SU-DHL-6 (cell line): ENCODE data around the gene HPS5.

Source experiments
- H2AFZ ChIP-seq: fragments of 200-600 bp; sonication (generic); 2 replicates; pipeline ENCODE4 v1.6.1; 2014; ENCODE audit warnings: low read depth, mild to moderate bottlenecking, moderate library complexity, mixed read lengths, antibody characterized with exemption, low read length; ENCODE audit not compliant: severe bottlenecking
- H3F3A ChIP-seq: fragments of 200-600 bp; shearing (Covaris generic); 2 replicates; pipeline ENCODE4 v1.6.0; 2016; ENCODE audit warnings: antibody characterized with exemption, mild to moderate bottlenecking; ENCODE audit not compliant: insufficient read depth
- H3K27ac ChIP-seq: fragments of 200-600 bp; sonication (generic); 2 replicates; pipeline ENCODE4 v1.5.1; 2016; ENCODE audit warnings: low read depth, mild to moderate bottlenecking, low read length, moderate library complexity, mixed read lengths
- H3K27me3 ChIP-seq: fragments of 200-600 bp; sonication (generic), shearing (Covaris generic); 2 replicates; pipeline ENCODE4 v1.6.0; 2014; ENCODE audit warnings: mild to moderate bottlenecking, low read length
- H3K36me3 ChIP-seq: fragments of 200-600 bp; sonication (generic); 2 replicates; pipeline ENCODE4 v1.6.1; 2014; ENCODE audit warnings: mild to moderate bottlenecking, low read length, mixed read lengths
- H3K4me2 ChIP-seq: fragments of 300-600, 200-600 bp; shearing (Covaris generic), sonication (generic); 2 replicates; pipeline ENCODE4 v1.6.0; 2014; ENCODE audit warnings: low read length, low read depth, mild to moderate bottlenecking; ENCODE audit not compliant: poor library complexity, severe bottlenecking
- H3K4me3 ChIP-seq: fragments of 200-600 bp; sonication (generic); 2 replicates; pipeline ENCODE4 v1.5.1; 2014; ENCODE audit warnings: antibody characterized with exemption, low read length, mild to moderate bottlenecking, mixed read lengths; ENCODE audit not compliant: insufficient read depth, poor library complexity, severe bottlenecking
- H3K79me2 ChIP-seq: fragments of 200-600 bp; sonication (generic); 2 replicates; pipeline ENCODE4 v1.6.1; 2014; ENCODE audit warnings: mild to moderate bottlenecking, low read length, moderate library complexity; ENCODE audit not compliant: insufficient read depth
- H3K9ac ChIP-seq: fragments of 200-600 bp; sonication (generic); 2 replicates; pipeline ENCODE4 v1.7.0; 2014; ENCODE audit warnings: mild to moderate bottlenecking, low read length
- H3K9me2 ChIP-seq: fragments of 200-600 bp; sonication (generic); replicated peaks from 2 replicates; pipeline ENCODE4 v1.6.1; 2014; ENCODE audit warnings: low read length; ENCODE audit not compliant: insufficient read depth
- H3K9me3 ChIP-seq: fragments of 200-600 bp; sonication (generic); 2 replicates; pipeline ENCODE4 v1.6.1; 2014; ENCODE audit warnings: low read length, mixed read lengths; ENCODE audit not compliant: insufficient read depth
- H4K20me1 ChIP-seq: fragments of 200-600 bp; sonication (generic); 2 replicates; pipeline ENCODE4 v1.6.1; 2014; ENCODE audit warnings: low read depth, mild to moderate bottlenecking, antibody characterized with exemption, low read length, moderate library complexity, mixed read lengths
- EZH2phosphoT487 ChIP-seq: fragments of 200-600 bp; sonication (generic), shearing (Covaris generic); conservative IDR thresholded peaks from 2 replicates; pipeline ENCODE4 v1.6.1; 2018; ENCODE audit warnings: mild to moderate bottlenecking, antibody characterized with exemption, low read length, moderate library complexity, mixed read lengths
- TF ChIP-seq, protein P1 (sequence below): fragments of 200-600 bp; sonication (generic); IDR thresholded peaks from one replicate; pipeline ENCODE4 v1.5.1; 2017; ENCODE audit warnings: antibody characterized with exemption, mild to moderate bottlenecking, low read length, moderate library complexity; ENCODE audit not compliant: insufficient read depth, poor library complexity, severe bottlenecking

Gene HPS5

DNA sequence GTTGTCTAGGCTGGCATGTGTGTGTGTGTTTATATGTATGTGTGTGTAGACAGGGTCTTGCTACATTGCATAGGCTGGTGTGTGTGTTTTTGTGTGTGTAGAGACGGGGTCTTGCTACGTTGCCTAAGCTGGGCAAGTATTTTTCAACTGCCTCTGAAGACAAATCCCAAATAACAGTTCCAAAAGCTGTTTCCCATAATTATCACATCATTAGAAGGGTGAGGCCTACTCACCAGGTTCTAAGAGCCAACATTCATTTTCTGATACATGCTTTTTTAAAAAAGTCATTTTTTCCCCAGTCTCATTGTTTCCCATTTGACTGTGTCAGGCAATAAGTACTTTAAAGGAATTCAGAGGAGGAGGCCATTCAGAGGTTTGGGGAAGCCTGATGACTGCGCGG is 33.0 kb downstream of the HPS5 start:
- H3K36me3 ChIP-seq: peaks cover 67% of the 10 kb centered on the region
- no peaks in the 10 kb centered on the region for H4K20me1 ChIP-seq
- H3K9me3 ChIP-seq: no peaks in the 10 kb centered on the region

DNA sequence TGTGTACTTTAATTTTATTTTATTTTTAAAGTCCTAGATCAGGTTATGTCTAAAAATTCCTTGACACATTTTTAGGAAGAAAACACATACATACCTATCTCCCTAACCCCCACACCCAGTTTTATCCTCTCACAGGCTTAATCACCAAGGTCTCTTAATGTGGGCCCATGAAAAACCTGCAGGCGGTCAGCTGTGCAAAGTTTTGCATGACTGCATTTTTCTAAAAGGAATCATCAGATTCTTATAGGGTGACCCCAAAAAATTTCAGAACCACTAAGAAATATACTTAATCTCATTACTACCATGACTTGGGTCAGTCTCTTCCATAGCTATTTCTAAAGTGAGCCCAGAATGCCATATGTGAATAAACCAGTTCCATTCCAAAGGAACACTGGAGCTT is 36.1 kb downstream of the HPS5 start:
- Histone ChIP-seq H3K4me3 (no peak overlapping the region), H3K27me3 (no peaks in the 10 kb centered on the region), H3K9me2 (no peaks in the 10 kb centered on the region), H3F3A (peaks cover 1% of the 10 kb centered on the region; the same call in 1 of the 2 replicates), H3K4me2 (no peak overlapping the region), H3K9ac (no peak overlapping the region), H2AFZ (no peak overlapping the region), H3K27ac (no peak overlapping the region), H3K36me3 (peaks cover 52% of the 10 kb centered on the region), H3K79me2 (no peaks in the 10 kb centered on the region), H3K9me3 (no peaks in the 10 kb centered on the region), H4K20me1 (no peaks in the 10 kb centered on the region)
- TF ChIP-seq, protein P1, sequence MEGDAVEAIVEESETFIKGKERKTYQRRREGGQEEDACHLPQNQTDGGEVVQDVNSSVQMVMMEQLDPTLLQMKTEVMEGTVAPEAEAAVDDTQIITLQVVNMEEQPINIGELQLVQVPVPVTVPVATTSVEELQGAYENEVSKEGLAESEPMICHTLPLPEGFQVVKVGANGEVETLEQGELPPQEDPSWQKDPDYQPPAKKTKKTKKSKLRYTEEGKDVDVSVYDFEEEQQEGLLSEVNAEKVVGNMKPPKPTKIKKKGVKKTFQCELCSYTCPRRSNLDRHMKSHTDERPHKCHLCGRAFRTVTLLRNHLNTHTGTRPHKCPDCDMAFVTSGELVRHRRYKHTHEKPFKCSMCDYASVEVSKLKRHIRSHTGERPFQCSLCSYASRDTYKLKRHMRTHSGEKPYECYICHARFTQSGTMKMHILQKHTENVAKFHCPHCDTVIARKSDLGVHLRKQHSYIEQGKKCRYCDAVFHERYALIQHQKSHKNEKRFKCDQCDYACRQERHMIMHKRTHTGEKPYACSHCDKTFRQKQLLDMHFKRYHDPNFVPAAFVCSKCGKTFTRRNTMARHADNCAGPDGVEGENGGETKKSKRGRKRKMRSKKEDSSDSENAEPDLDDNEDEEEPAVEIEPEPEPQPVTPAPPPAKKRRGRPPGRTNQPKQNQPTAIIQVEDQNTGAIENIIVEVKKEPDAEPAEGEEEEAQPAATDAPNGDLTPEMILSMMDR: no peak
- TF ChIP-seq EZH2phosphoT487: no peak

More for the DNA sequence above, 33.0 kb downstream of the HPS5 start:
- Histone ChIP-seq H3K79me2 (no peaks in the 10 kb centered on the region), H3K4me3 (no peak overlapping the region), H3K4me2 (no peak overlapping the region), H3F3A (no peaks in the 10 kb centered on the region), H2AFZ (no peak overlapping the region), H3K9ac (no peak overlapping the region), H3K9me2 (no peaks in the 10 kb centered on the region), H3K27me3 (no peaks in the 10 kb centered on the region), H3K27ac (no peak overlapping the region)
- no peak for TF ChIP-seq EZH2phosphoT487
- TF ChIP-seq, protein P1: no peak

DNA sequence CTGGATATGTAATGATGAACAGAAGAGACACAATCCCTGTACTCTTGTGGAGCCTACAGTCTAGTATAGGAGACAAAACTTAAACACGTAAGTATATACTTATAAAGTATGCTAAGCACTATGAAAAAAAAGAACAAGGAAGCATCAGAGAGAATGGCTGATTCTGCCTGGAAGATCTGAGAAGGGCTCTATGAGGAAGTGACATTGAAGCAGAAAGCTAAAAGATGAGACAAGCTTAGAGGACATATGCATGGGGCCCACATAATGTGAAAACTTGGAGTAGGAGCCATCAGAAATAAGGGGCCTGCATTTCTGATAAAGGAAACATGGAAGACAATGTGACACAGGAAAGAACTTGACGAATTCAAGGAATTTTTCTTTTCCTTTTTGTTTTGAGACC is 39.3 kb downstream of the HPS5 start:
- Histone ChIP-seq H3K9me2 (no peaks in the 10 kb centered on the region), H3K27me3 (no peaks in the 10 kb centered on the region), H3K9me3 (no peaks in the 10 kb centered on the region), H3K4me3 (no peak overlapping the region), H3K27ac (no peak overlapping the region), H2AFZ (no peak overlapping the region), H3K9ac (no peak overlapping the region), H3K4me2 (no peak overlapping the region), H3F3A (peaks cover 10% of the 10 kb centered on the region; the same call in 1 of the 2 replicates), H3K79me2 (no peaks in the 10 kb centered on the region), H3K36me3 (peaks cover 31% of the 10 kb centered on the region), H4K20me1 (no peaks in the 10 kb centered on the region)
- no peak for TF ChIP-seq EZH2phosphoT487

DNA sequence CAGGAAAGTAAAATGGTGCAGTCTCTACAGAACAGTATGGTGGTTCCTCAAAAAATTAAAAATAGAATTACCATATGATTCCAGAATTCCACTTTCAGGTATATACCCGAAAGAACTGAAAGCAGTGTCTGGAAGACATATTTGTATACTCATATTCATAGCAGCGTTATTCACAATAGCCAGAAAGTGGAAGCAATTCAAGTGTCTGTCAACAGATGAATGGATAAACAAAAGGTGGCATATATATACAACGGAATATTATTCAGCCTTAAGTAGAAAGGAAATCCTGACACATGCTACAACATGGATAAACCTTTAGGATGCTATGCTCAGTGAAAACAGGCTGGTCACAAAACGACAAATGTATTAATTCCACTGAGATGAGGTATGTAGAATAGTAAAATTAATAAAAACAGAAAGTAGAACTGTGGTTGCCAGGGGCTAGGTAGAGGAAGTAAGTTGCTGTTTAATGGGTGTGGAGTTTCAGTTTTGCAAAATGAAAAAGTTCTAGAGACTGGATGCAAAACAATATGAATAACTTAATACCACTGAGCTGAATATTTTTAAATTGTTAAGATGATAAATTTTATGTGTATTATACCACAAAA is 41.4 kb downstream of the HPS5 start:
- Histone ChIP-seq H3K36me3 (peaks cover 20% of the 10 kb centered on the region; the same call in 1 of the 2 replicates), H4K20me1 (no peaks in the 10 kb centered on the region), H3F3A (peaks cover 11% of the 10 kb centered on the region; the same call in 1 of the 2 replicates), H3K9ac (no peak overlapping the region), H3K9me3 (no peaks in the 10 kb centered on the region), H3K27ac (no peak overlapping the region), H2AFZ (no peak overlapping the region), H3K9me2 (no peaks in the 10 kb centered on the region), H3K4me3 (no peak overlapping the region), H3K79me2 (no peaks in the 10 kb centered on the region), H3K4me2 (no peak overlapping the region), H3K27me3 (no peaks in the 10 kb centered on the region)
- TF ChIP-seq EZH2phosphoT487: no peak
- TF ChIP-seq, protein P1: no peak
